ENCODE measurements around the gene GSS.

The GSS gene

GRCh38 chr20:34943808-34944567 is 11.6 kb downstream of the GSS start:
- TF ChIP-seq CTCF (IDR thresholded peaks at IDR 0.05; ENCODE audit: control insufficient read depth, insufficient read depth, low read depth, low read length, missing control alignments): no peak
- no peak for DNase-seq (ENCODE audit: low read depth)
- no peak overlapping the region for H3K4me3 ChIP-seq (ENCODE audit: control insufficient read depth, low read depth, low read length)

DNA sequence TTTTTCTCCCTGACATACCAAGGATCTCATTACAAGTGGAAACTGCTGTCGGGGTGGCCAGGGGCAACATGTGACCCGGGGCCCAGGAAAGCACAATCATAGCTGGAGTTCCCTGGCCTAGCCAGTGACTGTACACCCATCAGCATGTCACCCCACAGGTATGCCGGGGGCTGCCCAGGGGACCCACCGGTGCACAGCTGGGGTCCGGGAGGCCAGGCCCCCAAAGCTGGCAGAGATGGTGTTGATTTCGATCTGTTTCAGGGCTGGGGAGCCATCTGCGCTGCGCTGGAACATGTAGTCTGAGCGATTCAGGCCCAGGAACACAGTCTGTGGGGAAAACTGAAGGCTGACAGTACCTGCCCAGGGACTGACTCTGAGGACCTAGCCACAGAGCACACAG is 13.3 kb downstream of the GSS start:
- DNase-seq (ENCODE audit: low read depth): no peak
- no peak for TF ChIP-seq CTCF (IDR thresholded peaks at IDR 0.05; ENCODE audit: control insufficient read depth, insufficient read depth, low read depth, low read length, missing control alignments)
- H3K4me3 ChIP-seq (ENCODE audit: control insufficient read depth, low read depth, low read length): no peak overlapping the region

- no peak overlapping the region for H3K4me3 ChIP-seq (ENCODE audit: control insufficient read depth, low read depth, low read length)
- no peak for DNase-seq (ENCODE audit: low read depth)
- no peak for TF ChIP-seq CTCF (IDR thresholded peaks at IDR 0.05; ENCODE audit: control insufficient read depth, insufficient read depth, low read depth, low read length, missing control alignments)
Measured at GRCh38 chr20:34941226-34941625, 14.4 kb downstream of the GSS start.

DNA sequence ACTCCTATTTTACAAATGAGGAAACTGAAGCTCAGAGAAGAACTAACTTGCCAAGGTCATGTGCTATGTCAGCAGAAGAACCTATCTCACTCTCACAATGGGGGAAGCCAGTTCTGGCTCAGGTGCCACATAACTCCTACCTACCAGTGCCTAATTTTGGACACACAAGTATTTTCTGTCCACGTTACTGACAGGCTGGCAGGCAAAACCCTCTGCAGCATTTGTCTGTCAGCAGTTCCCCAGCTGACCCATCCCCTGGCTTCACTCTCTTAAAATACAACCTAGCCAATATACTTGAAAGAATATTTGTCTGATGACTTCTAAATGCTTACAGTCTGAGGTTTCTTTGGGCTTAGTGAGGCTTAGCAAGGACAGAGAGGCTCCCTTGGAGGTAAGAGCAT is 15.5 kb downstream of the GSS start:
- no peak for DNase-seq (ENCODE audit: low read depth)
- no peak for TF ChIP-seq CTCF (IDR thresholded peaks at IDR 0.05; ENCODE audit: control insufficient read depth, insufficient read depth, low read depth, low read length, missing control alignments)
- H3K4me3 ChIP-seq (ENCODE audit: control insufficient read depth, low read depth, low read length): no peak overlapping the region

DNA sequence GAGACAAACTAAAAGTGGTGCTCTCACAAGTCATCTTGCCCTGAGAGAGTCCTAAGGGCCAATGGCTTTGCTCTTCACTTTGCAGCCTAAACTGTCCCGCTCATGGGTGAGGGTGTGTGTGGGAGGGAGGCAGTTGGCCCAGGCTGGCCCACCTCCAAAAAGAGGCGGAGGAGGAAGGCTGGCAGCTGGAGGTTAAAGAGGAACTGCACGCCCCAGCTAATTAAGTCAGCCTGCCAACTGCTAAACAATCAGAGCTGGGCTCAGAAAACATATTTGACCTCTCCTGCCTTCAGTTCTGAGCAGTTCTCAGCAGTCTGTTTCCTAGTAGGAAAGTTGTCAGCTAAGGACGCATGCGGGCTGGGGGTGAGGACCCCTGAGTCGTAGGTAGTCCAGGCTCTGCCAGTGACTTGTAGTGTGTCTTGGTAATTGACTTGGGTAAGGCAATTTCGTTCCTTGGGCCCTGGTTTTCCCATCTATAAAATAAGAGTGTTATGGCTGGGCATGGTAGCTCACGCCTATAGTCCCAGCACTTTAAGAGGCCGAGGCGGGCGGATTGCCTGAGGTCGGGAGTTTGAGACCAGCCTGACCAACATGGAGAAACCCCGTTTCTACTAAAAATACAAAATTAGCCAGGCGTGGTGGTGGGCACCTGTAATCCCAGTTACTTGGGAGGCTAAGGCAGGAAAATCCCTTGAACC is 17.0 kb downstream of the GSS start:
- no peak overlapping the region for H3K4me3 ChIP-seq (ENCODE audit: control insufficient read depth, low read depth, low read length)
- no peak for TF ChIP-seq CTCF (IDR thresholded peaks at IDR 0.05; ENCODE audit: control insufficient read depth, insufficient read depth, low read depth, low read length, missing control alignments)
- DNase-seq (ENCODE audit: low read depth): no peak

GRCh38 chr20:34931771-34932170 is 23.8 kb downstream of the GSS start:
- TF ChIP-seq CTCF (IDR thresholded peaks at IDR 0.05; ENCODE audit: control insufficient read depth, insufficient read depth, low read depth, low read length, missing control alignments): no peak
- DNase-seq (ENCODE audit: low read depth): no peak
- no peak overlapping the region for H3K4me3 ChIP-seq (ENCODE audit: control insufficient read depth, low read depth, low read length)

All from AG09309 (cell line).